Urinary bladder (tissue), 4 donors: Measurements from ENCODE around the gene ATXN7L1. TPM values are rescaled to one million over a fixed set of nuclear protein-coding genes. Genes with fewer than 3 reads are reported as not detected.

Experiments
- DNase-seq: peaks from one replicate; pipeline ENCODE4 v3.0.0-alpha.2; 2015; ENCODE audit errors: extremely low spot score
- H3K27ac ChIP-seq: one replicate; pipeline ENCODE4 v1.5.1; 2013; ENCODE audit warnings: low read depth, mild to moderate bottlenecking, moderate library complexity
- H3K36me3 ChIP-seq: one replicate; pipeline ENCODE4 v1.6.1; 2013; ENCODE audit warnings: mild to moderate bottlenecking, moderate library complexity; ENCODE audit not compliant: insufficient read depth
- H3K4me1 ChIP-seq: one replicate; pipeline ENCODE4 v1.6.1; 2013; ENCODE audit warnings: mild to moderate bottlenecking, moderate library complexity; ENCODE audit not compliant: insufficient read depth
- H3K4me3 ChIP-seq: one replicate; pipeline ENCODE4 v1.5.1; 2013; ENCODE audit warnings: low read depth, low read length
- WGBS: extraction: QIAGEN DNeasy Blood & Tissue Kit; methylation state at CpG from one replicate; pipeline ENCODE4 v1.1.7; 2013; 5-methylcytosine and 5-hydroxymethylcytosine counted together
- polyA plus RNA-seq: library from polyadenylated mRNA; stranded (reverse); fragments of 200-250 nt; gene quantifications from one replicate; pipeline ENCODE4 v1.2.3, GENCODE V29; 2013
- total RNA-seq: library from RNA; depleted of rRNA; stranded (reverse); fragments of >200 nt; gene quantifications from one replicate; pipeline ENCODE4 v1.2.3, GENCODE V29; 2014
- donor health status: healthy with polysubstance abuse.
- donor health status: healthy.

Gene ATXN7L1
- total and polyA plus RNA-seq, 2 donors, result 7.1 to 19.3 TPM

- WGBS, result 87% methylated on average over 5 of the region's 5 CpGs
- no peak overlapping the region for H3K4me3 ChIP-seq
- peaks cover 2% of the 10 kb centered on the region for H3K36me3 ChIP-seq
- no peak overlapping the region for H3K27ac ChIP-seq
- no peak for DNase-seq
- H3K4me1 ChIP-seq, result no peaks in the 10 kb centered on the region
Observed at GRCh38 chr7:105623378-105623777, 253.0 kb downstream of the ATXN7L1 start.

GRCh38 chr7:105622106-105622731, 254.2 kb downstream of the ATXN7L1 start:
- no peaks in the 10 kb centered on the region for H3K4me1 ChIP-seq
- H3K27ac ChIP-seq, result no peak overlapping the region
- 77% methylated on average over 15 of the region's 15 CpGs for WGBS
- H3K4me3 ChIP-seq, result no peak overlapping the region
- no peak for DNase-seq
- H3K36me3 ChIP-seq, result peaks cover 2% of the 10 kb centered on the region

GRCh38 chr7:105621617-105622016, 254.8 kb downstream of the ATXN7L1 start:
- Histone ChIP-seq H3K4me1 (no peaks in the 10 kb centered on the region), H3K27ac (no peak overlapping the region), H3K36me3 (peaks cover under 1% of the 10 kb centered on the region), H3K4me3 (no peak overlapping the region)
- peak; percentile 39 for DNase-seq
- WGBS, result 37% methylated on average over 3 of the region's 3 CpGs

GRCh38 chr7:105621176-105621575, 255.2 kb downstream of the ATXN7L1 start:
- no peaks in the 10 kb centered on the region for H3K4me1 ChIP-seq
- H3K36me3 ChIP-seq, result no peaks in the 10 kb centered on the region
- no peak overlapping the region for H3K4me3 ChIP-seq
- WGBS, result 23% methylated on average over 2 of the region's 2 CpGs
- no peak for DNase-seq
- H3K27ac ChIP-seq, result no peak overlapping the region

- no peak overlapping the region for H3K4me3 ChIP-seq
- no peak overlapping the region for H3K27ac ChIP-seq
- H3K36me3 ChIP-seq, result peaks cover 2% of the 10 kb centered on the region
- 98% methylated on average over 4 of the region's 4 CpGs for whole genome bisulfite sequencing
- H3K4me1 ChIP-seq, result no peaks in the 10 kb centered on the region
- DNase-seq, result no peak
Observed at GRCh38 chr7:105619590-105619989, 256.8 kb downstream of the ATXN7L1 start.

- 83% methylated on average over 5 of the region's 5 CpGs for WGBS
- no peak overlapping the region for H3K4me3 ChIP-seq
- DNase-seq, result no peak
- H3K4me1 ChIP-seq, result no peaks in the 10 kb centered on the region
- H3K36me3 ChIP-seq, result peaks cover 2% of the 10 kb centered on the region
- no peak overlapping the region for H3K27ac ChIP-seq
Observed at GRCh38 chr7:105618016-105618296, 258.4 kb downstream of the ATXN7L1 start.

- 94% methylated on average over 14 of the region's 14 CpGs for WGBS
- Histone ChIP-seq H3K36me3 (peaks cover 2% of the 10 kb centered on the region), H3K27ac (no peak overlapping the region), H3K4me3 (no peak overlapping the region), H3K4me1 (no peaks in the 10 kb centered on the region)
- DNase-seq, result no peak
Observed at GRCh38 chr7:105617280-105618015, 259.0 kb downstream of the ATXN7L1 start.

- WGBS, result 94% methylated on average over 20 of the region's 20 CpGs
- no peaks in the 10 kb centered on the region for H3K4me1 ChIP-seq
- no peak overlapping the region for H3K27ac ChIP-seq
- peaks cover 2% of the 10 kb centered on the region for H3K36me3 ChIP-seq
- DNase-seq, result no peak
- no peak overlapping the region for H3K4me3 ChIP-seq
Observed at GRCh38 chr7:105614341-105614840, 262.0 kb downstream of the ATXN7L1 start.

GRCh38 chr7:105613611-105614330, 262.6 kb downstream of the ATXN7L1 start:
- H3K4me1 ChIP-seq, result no peaks in the 10 kb centered on the region
- H3K27ac ChIP-seq, result no peak overlapping the region
- H3K4me3 ChIP-seq, result no peak overlapping the region
- no peak for DNase-seq
- H3K36me3 ChIP-seq, result peaks cover 2% of the 10 kb centered on the region
- 95% methylated on average over 32 of the region's 32 CpGs for WGBS

- 92% methylated on average over 9 of the region's 9 CpGs for WGBS
- H3K4me1 ChIP-seq, result no peaks in the 10 kb centered on the region
- no peak overlapping the region for H3K4me3 ChIP-seq
- peaks cover 2% of the 10 kb centered on the region for H3K36me3 ChIP-seq
- no peak overlapping the region for H3K27ac ChIP-seq
- no peak for DNase-seq
Observed at GRCh38 chr7:105612806-105613205, 263.6 kb downstream of the ATXN7L1 start.

- DNase-seq, result no peak
- Histone ChIP-seq H3K4me3 (no peak overlapping the region), H3K36me3 (peaks cover 2% of the 10 kb centered on the region), H3K4me1 (no peaks in the 10 kb centered on the region), H3K27ac (no peak overlapping the region)
- 86% methylated on average over 16 of the region's 16 CpGs for WGBS
Observed at GRCh38 chr7:105611856-105612775, 264.3 kb downstream of the ATXN7L1 start.

- Histone ChIP-seq H3K4me3 (no peak overlapping the region), H3K27ac (no peak overlapping the region), H3K4me1 (no peaks in the 10 kb centered on the region), H3K36me3 (no peaks in the 10 kb centered on the region)
- DNase-seq, result no peak
- WGBS, result 93% methylated on average over 8 of the region's 8 CpGs
Observed at GRCh38 chr7:105610165-105610930, 266.1 kb downstream of the ATXN7L1 start.
